HepG2 (cell line): ENCODE results near the gene HNRNPM. TPM values are rescaled to one million over a fixed set of nuclear protein-coding genes. Genes with fewer than 3 reads are reported as not detected.
A peak's percentile ranks its signal among the peaks of the same experiment; 100 is the strongest.

Experiments
- EED ChIP-seq: sonication (generic); formaldehyde crosslinking; IDR thresholded peaks from 2 replicates; pipeline ENCODE4 v1.5.0; 2020; ENCODE audit warnings: mild to moderate bottlenecking, missing genetic modification reagents
- IKZF1 ChIP-seq: fragments of 450-650 bp; IDR thresholded peaks from 2 replicates; pipeline ENCODE4 v1.7.1; 2016
- KDM3A ChIP-seq: IDR thresholded peaks from 2 replicates; pipeline ENCODE4 v1.6.1; 2018; ENCODE audit warnings: low read depth, missing compliant biosample characterization
- MAX ChIP-seq: IDR thresholded peaks from 2 replicates; pipeline ENCODE4 v1.6.1; 2012; ENCODE audit warnings: inconsistent platforms
- NFKB2 ChIP-seq: sonication (generic); formaldehyde crosslinking; IDR thresholded peaks from 2 replicates; pipeline ENCODE4 v1.4.0; 2020; ENCODE audit warnings: missing genetic modification reagents, borderline replicate concordance
- PPARG ChIP-seq: conservative IDR thresholded peaks from 2 replicates; pipeline ENCODE4 v1.6.1; 2016; ENCODE audit warnings: missing biosample characterization, missing genetic modification reagents
- REXO4 ChIP-seq: sonication (generic); formaldehyde crosslinking; IDR thresholded peaks from 2 replicates; pipeline ENCODE4 v1.8.0; 2022; ENCODE audit warnings: missing genetic modification reagents, mild to moderate bottlenecking, borderline replicate concordance
- RXRA ChIP-seq: sonication (generic); formaldehyde crosslinking; IDR thresholded peaks from 2 replicates; pipeline ENCODE4 v1.5.1; 2020; ENCODE audit warnings: missing genetic modification reagents
- SCMH1 ChIP-seq: sonication (generic); formaldehyde crosslinking; IDR thresholded peaks from 2 replicates; pipeline ENCODE4 v1.9.0; 2021; ENCODE audit warnings: missing genetic modification reagents, mild to moderate bottlenecking, borderline replicate concordance
- TARDBP ChIP-seq: sonication (generic); formaldehyde crosslinking; IDR thresholded peaks from 2 replicates; pipeline ENCODE4 v1.8.0; 2022; ENCODE audit warnings: mild to moderate bottlenecking, missing genetic modification reagents
- ZBTB26 ChIP-seq: IDR thresholded peaks from 2 replicates; pipeline ENCODE4 v1.6.1; 2016; ENCODE audit warnings: missing compliant biosample characterization, missing genetic modification reagents, borderline replicate concordance
- ZNF205 ChIP-seq: IDR thresholded peaks from 2 replicates; pipeline ENCODE4 v1.6.1; 2018; ENCODE audit warnings: missing biosample characterization, missing genetic modification reagents
- ZNF280B ChIP-seq: sonication (generic); formaldehyde crosslinking; IDR thresholded peaks from 2 replicates; pipeline ENCODE4 v1.5.0; 2020; ENCODE audit warnings: missing genetic modification reagents, mild to moderate bottlenecking, borderline replicate concordance
- polyA plus RNA-seq, 8 experiments: library from polyadenylated mRNA; depleted of rRNA in 3 of 8; stranded (reverse) in 7 of 8; unstranded in 1 of 8; fragments of >200 nt; fragmentation: Illumina TruSeq in 4 of 8; extraction: Trizol in 4 of 8; gene quantifications; 2 replicates each; pipeline versions ENCODE4 v1.2.1 to v1.2.3, GENCODE V29; 2011 to 2016; ENCODE audit warnings: low read depth in 4 of 8, missing spikeins in 1 of 8, mixed read lengths in 1 of 8; ENCODE audit not compliant: insufficient read depth in 1 of 8
- total RNA-seq, 5 experiments: library from RNA; depleted of rRNA; stranded (reverse); fragments of >200 nt; fragmentation: Illumina TruSeq; extraction: Trizol; gene quantifications; 2 replicates each; pipeline ENCODE4 v1.2.3, GENCODE V29; 2016; ENCODE audit warnings: low read depth in 1 of 5
- TF ChIP-seq, protein P1 (sequence below): sonication (generic); formaldehyde crosslinking; IDR thresholded peaks from 2 replicates; pipeline ENCODE4 v1.5.0; 2020; ENCODE audit warnings: missing genetic modification reagents
- TF ChIP-seq, protein P2 (sequence below): sonication (generic); formaldehyde crosslinking; IDR thresholded peaks from 2 replicates; pipeline ENCODE4 v1.5.0; 2020; ENCODE audit warnings: mild to moderate bottlenecking, missing genetic modification reagents, borderline replicate concordance
- TF ChIP-seq, protein P3 (sequence below): sonication (generic); formaldehyde crosslinking; IDR thresholded peaks from 2 replicates; pipeline ENCODE4 v1.4.0; 2020; ENCODE audit warnings: missing genetic modification reagents

Gene HNRNPM
- total and polyA plus RNA-seq, 2 of the 13 experiments (the other 11 are each of a cell fraction or from before 2014, with no cell fraction given), result 56.7 to 102 TPM

GRCh38 chr19:8525401-8525684 is 80.6 kb downstream of the HNRNPM start (continued):
- no peak for TF ChIP-seq IKZF1
- TF ChIP-seq, protein P1, sequence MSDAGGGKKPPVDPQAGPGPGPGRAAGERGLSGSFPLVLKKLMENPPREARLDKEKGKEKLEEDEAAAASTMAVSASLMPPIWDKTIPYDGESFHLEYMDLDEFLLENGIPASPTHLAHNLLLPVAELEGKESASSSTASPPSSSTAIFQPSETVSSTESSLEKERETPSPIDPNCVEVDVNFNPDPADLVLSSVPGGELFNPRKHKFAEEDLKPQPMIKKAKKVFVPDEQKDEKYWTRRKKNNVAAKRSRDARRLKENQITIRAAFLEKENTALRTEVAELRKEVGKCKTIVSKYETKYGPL, result no peak
- TF ChIP-seq TARDBP (CRISPR knock-in tag), result peak; percentile 27; the same call in 1 of the 2 replicates
- TF ChIP-seq SCMH1, result no peak
- TF ChIP-seq REXO4 (CRISPR knock-in tag), result no peak
- 0 out of 2 replicates have a peak, but pooled peaks have one; percentile 6 for TF ChIP-seq MAX
- no peak for TF ChIP-seq EED (CRISPR knock-in tag)
- no peak for TF ChIP-seq KDM3A (CRISPR knock-in tag)
- TF ChIP-seq PPARG (CRISPR knock-in tag), result no peak
- no peak for TF ChIP-seq RXRA
- no peak for TF ChIP-seq ZNF280B (CRISPR knock-in tag)
- TF ChIP-seq ZBTB26 (CRISPR knock-in tag), result no peak
- TF ChIP-seq ZNF205 (CRISPR knock-in tag), result 0 out of 2 replicates have a peak, but pooled peaks have one; percentile 44
- TF ChIP-seq NFKB2 (CRISPR knock-in tag), result no peak
- TF ChIP-seq, protein P2, sequence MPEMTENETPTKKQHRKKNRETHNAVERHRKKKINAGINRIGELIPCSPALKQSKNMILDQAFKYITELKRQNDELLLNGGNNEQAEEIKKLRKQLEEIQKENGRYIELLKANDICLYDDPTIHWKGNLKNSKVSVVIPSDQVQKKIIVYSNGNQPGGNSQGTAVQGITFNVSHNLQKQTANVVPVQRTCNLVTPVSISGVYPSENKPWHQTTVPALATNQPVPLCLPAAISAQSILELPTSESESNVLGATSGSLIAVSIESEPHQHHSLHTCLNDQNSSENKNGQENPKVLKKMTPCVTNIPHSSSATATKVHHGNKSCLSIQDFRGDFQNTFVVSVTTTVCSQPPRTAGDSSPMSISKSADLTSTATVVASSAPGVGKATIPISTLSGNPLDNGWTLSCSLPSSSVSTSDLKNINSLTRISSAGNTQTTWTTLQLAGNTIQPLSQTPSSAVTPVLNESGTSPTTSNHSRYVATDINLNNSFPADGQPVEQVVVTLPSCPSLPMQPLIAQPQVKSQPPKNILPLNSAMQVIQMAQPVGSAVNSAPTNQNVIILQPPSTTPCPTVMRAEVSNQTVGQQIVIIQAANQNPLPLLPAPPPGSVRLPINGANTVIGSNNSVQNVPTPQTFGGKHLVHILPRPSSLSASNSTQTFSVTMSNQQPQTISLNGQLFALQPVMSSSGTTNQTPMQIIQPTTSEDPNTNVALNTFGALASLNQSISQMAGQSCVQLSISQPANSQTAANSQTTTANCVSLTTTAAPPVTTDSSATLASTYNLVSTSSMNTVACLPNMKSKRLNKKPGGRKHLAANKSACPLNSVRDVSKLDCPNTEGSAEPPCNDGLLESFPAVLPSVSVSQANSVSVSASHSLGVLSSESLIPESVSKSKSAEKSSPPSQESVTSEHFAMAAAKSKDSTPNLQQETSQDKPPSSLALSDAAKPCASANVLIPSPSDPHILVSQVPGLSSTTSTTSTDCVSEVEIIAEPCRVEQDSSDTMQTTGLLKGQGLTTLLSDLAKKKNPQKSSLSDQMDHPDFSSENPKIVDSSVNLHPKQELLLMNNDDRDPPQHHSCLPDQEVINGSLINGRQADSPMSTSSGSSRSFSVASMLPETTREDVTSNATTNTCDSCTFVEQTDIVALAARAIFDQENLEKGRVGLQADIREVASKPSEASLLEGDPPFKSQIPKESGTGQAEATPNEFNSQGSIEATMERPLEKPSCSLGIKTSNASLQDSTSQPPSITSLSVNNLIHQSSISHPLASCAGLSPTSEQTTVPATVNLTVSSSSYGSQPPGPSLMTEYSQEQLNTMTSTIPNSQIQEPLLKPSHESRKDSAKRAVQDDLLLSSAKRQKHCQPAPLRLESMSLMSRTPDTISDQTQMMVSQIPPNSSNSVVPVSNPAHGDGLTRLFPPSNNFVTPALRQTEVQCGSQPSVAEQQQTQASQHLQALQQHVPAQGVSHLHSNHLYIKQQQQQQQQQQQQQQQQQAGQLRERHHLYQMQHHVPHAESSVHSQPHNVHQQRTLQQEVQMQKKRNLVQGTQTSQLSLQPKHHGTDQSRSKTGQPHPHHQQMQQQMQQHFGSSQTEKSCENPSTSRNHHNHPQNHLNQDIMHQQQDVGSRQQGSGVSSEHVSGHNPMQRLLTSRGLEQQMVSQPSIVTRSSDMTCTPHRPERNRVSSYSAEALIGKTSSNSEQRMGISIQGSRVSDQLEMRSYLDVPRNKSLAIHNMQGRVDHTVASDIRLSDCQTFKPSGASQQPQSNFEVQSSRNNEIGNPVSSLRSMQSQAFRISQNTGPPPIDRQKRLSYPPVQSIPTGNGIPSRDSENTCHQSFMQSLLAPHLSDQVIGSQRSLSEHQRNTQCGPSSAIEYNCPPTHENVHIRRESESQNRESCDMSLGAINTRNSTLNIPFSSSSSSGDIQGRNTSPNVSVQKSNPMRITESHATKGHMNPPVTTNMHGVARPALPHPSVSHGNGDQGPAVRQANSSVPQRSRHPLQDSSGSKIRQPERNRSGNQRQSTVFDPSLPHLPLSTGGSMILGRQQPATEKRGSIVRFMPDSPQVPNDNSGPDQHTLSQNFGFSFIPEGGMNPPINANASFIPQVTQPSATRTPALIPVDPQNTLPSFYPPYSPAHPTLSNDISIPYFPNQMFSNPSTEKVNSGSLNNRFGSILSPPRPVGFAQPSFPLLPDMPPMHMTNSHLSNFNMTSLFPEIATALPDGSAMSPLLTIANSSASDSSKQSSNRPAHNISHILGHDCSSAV, result no peak
- TF ChIP-seq, protein P3, sequence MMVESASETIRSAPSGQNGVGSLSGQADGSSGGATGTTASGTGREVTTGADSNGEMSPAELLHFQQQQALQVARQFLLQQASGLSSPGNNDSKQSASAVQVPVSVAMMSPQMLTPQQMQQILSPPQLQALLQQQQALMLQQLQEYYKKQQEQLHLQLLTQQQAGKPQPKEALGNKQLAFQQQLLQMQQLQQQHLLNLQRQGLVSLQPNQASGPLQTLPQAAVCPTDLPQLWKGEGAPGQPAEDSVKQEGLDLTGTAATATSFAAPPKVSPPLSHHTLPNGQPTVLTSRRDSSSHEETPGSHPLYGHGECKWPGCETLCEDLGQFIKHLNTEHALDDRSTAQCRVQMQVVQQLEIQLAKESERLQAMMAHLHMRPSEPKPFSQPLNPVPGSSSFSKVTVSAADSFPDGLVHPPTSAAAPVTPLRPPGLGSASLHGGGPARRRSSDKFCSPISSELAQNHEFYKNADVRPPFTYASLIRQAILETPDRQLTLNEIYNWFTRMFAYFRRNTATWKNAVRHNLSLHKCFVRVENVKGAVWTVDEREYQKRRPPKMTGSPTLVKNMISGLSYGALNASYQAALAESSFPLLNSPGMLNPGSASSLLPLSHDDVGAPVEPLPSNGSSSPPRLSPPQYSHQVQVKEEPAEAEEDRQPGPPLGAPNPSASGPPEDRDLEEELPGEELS, result no peak
